ENCODE results near the gene RHBDD1.
A peak's percentile ranks its signal among the peaks of the same experiment; 100 is the strongest.
"Not testable (repeated sequence)": the region's sequence is repeated elsewhere in the genome, so short reads cannot be mapped to it uniquely, and the experiment has no call there.

The RHBDD1 gene

GRCh38 chr2:226837787-226838603 is 2.1 kb downstream of the RHBDD1 start:
- 0 out of 2 replicates have a peak overlapping the region, but pooled peaks have one; percentile 3 for H3K4me3 ChIP-seq (ENCODE audit: low read depth, low read length)
- no peaks in the 10 kb centered on the region for H3K4me1 ChIP-seq
- no peaks in the 10 kb centered on the region for H3K36me3 ChIP-seq
- DNase-seq = no peak
- no peaks in the 10 kb centered on the region for H3K9me3 ChIP-seq
- H3K27me3 ChIP-seq = no peaks in the 10 kb centered on the region
- no peak for TF ChIP-seq CTCF (IDR thresholded peaks at IDR 0.05; ENCODE audit: low read depth, low read length)

DNA sequence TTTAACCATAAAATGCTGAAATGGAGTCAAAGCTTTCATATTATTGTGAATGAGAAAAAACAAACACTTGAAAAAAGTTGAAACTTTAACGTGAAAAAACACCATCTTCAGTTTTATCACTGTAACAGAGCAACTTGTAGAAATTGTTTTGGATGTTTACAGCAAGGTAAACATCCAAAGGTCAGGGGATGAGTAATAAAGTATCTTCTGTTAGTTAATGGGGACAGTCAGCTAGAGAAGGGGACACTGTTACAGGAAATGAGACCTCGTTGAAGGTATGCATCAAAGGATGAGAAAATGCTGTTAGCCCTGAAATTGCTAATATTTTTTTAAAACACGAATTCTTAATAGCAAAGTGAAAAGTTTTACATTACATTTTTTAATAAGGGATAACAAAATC is 2.9 kb downstream of the RHBDD1 start:
- no peak for DNase-seq
- H3K9me3 ChIP-seq = no peaks in the 10 kb centered on the region
- TF ChIP-seq CTCF (IDR thresholded peaks at IDR 0.05; ENCODE audit: low read depth, low read length) = no peak
- no peak overlapping the region for H3K4me3 ChIP-seq (ENCODE audit: low read depth, low read length)
- H3K4me1 ChIP-seq = no peaks in the 10 kb centered on the region
- H3K36me3 ChIP-seq = no peaks in the 10 kb centered on the region
- H3K27me3 ChIP-seq = no peaks in the 10 kb centered on the region

GRCh38 chr2:226839161-226839560 is 3.3 kb downstream of the RHBDD1 start:
- DNase-seq = no peak
- no peaks in the 10 kb centered on the region for H3K9me3 ChIP-seq
- H3K36me3 ChIP-seq = no peaks in the 10 kb centered on the region
- no peaks in the 10 kb centered on the region for H3K27me3 ChIP-seq
- no peaks in the 10 kb centered on the region for H3K4me1 ChIP-seq
- no peak overlapping the region for H3K4me3 ChIP-seq (ENCODE audit: low read depth, low read length)
- no peak for TF ChIP-seq CTCF (IDR thresholded peaks at IDR 0.05; ENCODE audit: low read depth, low read length)

DNA sequence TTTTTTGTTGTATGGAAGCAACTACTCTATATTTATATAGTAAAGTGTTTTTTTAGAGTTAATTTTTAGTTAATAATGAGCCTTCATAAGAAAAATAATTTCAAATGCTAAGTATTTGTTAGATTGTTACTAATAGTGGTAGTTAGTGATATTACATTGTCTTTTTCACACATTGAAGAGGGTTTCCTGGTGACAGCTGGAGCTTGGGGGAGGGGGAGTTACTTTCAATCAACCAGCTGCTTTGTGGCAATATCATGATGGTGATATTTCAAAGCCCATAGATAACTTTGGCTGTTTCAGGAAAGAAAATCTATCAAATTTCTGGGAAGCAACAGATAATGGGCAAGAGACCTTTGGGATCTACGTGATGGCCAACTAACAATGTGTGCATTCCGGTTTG is 4.1 kb downstream of the RHBDD1 start:
- DNase-seq = no peak
- no peaks in the 10 kb centered on the region for H3K36me3 ChIP-seq
- H3K27me3 ChIP-seq = no peaks in the 10 kb centered on the region
- H3K9me3 ChIP-seq = no peaks in the 10 kb centered on the region
- no peak for TF ChIP-seq CTCF (IDR thresholded peaks at IDR 0.05; ENCODE audit: low read depth, low read length)
- no peaks in the 10 kb centered on the region for H3K4me1 ChIP-seq
- H3K4me3 ChIP-seq (ENCODE audit: low read depth, low read length) = no peak overlapping the region

- DNase-seq; H3K9me3 ChIP-seq; H3K36me3 ChIP-seq; H3K4me1 ChIP-seq; H3K4me3 ChIP-seq (ENCODE audit: low read depth, low read length); H3K27me3 ChIP-seq: not testable (repeated sequence)
These were observed 7.1 kb downstream of the RHBDD1 start for GRCh38 chr2:226843001-226843400.

DNA sequence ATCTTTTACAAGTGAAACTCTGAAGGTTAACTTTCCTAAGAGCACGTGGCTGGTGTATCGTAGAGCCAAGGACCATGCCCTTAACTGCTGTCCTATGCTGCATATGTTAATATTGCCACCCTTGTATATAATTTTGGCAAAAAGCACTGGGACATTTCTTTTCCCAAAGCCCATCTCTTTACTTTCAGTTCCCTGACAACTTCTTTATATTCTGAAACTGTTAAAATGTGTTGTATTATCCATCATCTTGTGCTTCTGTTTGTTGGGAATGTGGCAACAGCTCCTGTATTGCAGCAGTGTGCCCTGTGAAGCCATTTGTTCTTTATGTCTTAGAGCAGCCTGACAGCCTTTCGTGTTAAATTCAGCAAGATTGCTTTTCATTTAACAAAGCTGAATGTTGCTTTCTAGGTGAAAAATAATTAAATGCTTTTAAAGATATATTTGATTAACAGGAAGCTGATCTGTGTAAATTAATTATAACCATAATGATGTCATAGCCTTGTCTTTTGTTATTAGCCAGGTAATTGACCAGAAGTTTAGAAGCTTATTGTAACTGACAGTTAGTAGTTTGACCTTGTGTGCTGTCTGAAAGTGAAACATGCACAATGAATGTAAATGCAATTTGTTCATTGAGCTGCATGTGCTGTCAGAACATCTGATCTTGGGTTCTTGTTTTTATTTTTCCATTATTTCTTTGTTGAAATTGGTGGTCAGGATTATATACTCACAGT is 9.7 kb downstream of the RHBDD1 start:
- no peaks in the 10 kb centered on the region for H3K36me3 ChIP-seq

More for the DNA sequence above, 9.7 kb downstream of the RHBDD1 start:
- Histone ChIP-seq H3K9me3 (no peaks in the 10 kb centered on the region), H3K4me3 (ENCODE audit: low read depth, low read length) (no peak overlapping the region), H3K4me1 (peaks cover 9% of the 10 kb centered on the region), H3K27me3 (no peaks in the 10 kb centered on the region)
- no peak for TF ChIP-seq CTCF (IDR thresholded peaks at IDR 0.05; ENCODE audit: low read depth, low read length)
- DNase-seq = no peak
